Measurements from ENCODE around the gene APBB2.

DNA sequence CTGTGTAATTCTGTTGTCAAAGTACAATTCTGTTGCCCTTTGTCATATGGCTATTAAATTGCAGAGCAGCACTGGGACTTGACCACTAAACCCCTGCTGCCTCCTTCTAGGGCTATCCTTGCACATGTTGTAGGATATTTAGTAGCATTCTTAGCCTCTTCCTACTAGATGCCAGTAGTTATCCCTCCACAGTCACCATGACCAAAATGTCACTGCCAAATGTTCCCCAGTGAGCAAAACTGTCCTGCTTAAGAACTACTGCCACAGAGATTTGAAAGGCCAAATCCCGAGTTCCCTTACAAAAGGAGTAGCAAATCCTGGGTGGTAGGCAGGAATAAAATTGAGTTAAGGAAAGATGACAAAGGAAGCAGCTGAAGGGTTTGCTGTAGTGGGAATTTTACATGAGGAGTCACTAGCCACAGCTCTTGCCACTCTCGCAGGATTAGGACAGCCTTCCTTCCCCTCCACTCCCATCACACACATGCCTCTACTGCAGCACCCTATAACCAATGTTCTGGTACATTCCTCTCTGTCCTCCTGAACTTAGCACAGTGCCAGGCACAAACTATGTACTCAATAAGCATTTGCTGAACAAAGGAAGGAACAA, 8.4 kb downstream of the APBB2 start:
- TF ChIP-seq, protein P1, sequence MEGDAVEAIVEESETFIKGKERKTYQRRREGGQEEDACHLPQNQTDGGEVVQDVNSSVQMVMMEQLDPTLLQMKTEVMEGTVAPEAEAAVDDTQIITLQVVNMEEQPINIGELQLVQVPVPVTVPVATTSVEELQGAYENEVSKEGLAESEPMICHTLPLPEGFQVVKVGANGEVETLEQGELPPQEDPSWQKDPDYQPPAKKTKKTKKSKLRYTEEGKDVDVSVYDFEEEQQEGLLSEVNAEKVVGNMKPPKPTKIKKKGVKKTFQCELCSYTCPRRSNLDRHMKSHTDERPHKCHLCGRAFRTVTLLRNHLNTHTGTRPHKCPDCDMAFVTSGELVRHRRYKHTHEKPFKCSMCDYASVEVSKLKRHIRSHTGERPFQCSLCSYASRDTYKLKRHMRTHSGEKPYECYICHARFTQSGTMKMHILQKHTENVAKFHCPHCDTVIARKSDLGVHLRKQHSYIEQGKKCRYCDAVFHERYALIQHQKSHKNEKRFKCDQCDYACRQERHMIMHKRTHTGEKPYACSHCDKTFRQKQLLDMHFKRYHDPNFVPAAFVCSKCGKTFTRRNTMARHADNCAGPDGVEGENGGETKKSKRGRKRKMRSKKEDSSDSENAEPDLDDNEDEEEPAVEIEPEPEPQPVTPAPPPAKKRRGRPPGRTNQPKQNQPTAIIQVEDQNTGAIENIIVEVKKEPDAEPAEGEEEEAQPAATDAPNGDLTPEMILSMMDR (conservative IDR thresholded peaks at IDR 0.05) = no peak
- TF ChIP-seq ZFX (IDR thresholded peaks at IDR 0.05) = no peak
